Mammary epithelial cell (primary cell): ENCODE measurements around the gene CARMIL3.

ENCODE experiments used
- EZH2 ChIP-seq: IDR thresholded peaks from 2 replicates; pipeline ENCODE4 v1.6.1; 2012; ENCODE audit warnings: low read length, inconsistent platforms, borderline replicate concordance
- TF ChIP-seq, protein P1 (sequence below), 2 donors: IDR thresholded peaks in 1 of 2; conservative IDR thresholded peaks in 1 of 2; 2 replicates each; pipeline ENCODE4 v1.5.1; 2011 to 2012; ENCODE audit warnings: inconsistent platforms in 2 of 2, low read length in 2 of 2, mild to moderate bottlenecking in 2 of 2, control low read depth in 1 of 2, low read depth in 1 of 2; ENCODE audit not compliant: insufficient read depth in 1 of 2; ENCODE audit errors: extremely low read depth in 1 of 2

DNA sequence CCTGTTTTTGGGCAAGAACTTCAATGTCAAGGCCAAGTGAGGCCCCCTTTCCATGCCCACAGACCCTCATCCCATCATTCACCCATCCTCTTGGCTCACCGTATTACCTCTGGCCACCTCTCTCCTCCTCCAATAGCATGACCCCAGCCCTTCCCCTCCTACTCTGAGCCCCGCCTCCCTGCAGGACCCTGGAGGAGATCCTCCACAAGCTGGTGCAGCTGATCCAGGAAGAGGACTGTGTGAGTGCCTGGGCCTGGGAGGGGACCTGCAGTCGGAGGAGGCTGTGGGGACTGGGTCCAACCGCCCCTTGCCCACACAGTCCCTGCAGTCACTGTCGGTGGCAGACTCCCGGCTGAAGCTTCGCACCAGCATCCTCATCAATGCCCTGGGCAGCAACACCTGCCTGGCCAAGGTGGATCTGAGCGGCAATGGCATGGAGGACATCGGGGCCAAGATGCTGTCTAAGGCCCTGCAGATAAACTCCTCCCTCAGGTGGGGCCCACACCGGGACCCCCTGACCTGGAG lies 7.2 kb downstream of the CARMIL3 start:
- TF ChIP-seq, protein P1, sequence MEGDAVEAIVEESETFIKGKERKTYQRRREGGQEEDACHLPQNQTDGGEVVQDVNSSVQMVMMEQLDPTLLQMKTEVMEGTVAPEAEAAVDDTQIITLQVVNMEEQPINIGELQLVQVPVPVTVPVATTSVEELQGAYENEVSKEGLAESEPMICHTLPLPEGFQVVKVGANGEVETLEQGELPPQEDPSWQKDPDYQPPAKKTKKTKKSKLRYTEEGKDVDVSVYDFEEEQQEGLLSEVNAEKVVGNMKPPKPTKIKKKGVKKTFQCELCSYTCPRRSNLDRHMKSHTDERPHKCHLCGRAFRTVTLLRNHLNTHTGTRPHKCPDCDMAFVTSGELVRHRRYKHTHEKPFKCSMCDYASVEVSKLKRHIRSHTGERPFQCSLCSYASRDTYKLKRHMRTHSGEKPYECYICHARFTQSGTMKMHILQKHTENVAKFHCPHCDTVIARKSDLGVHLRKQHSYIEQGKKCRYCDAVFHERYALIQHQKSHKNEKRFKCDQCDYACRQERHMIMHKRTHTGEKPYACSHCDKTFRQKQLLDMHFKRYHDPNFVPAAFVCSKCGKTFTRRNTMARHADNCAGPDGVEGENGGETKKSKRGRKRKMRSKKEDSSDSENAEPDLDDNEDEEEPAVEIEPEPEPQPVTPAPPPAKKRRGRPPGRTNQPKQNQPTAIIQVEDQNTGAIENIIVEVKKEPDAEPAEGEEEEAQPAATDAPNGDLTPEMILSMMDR (conservative IDR thresholded peaks at IDR 0.05 in 1 of 2, IDR thresholded peaks at IDR 0.05 in 1 of 2; ENCODE audit: extremely low read depth in 1 of 2, insufficient read depth in 1 of 2, low read depth in 1 of 2, low read length in 2 of 2), result no peak
- no peak for TF ChIP-seq EZH2
